AG09319 (cell line): Measurements from ENCODE around the gene MAPK8IP2.
"Not testable (repeated sequence)": the region's sequence is repeated elsewhere in the genome, so short reads cannot be mapped to it uniquely, and the experiment has no call there.

Source experiments
- DNase-seq: peaks from one replicate; pipeline ENCODE4 v3.0.0-alpha.2; 2010; ENCODE audit warnings: low read depth; ENCODE audit errors: extremely low read depth
- TF ChIP-seq, protein P1 (sequence below): IDR thresholded peaks from 2 replicates; pipeline ENCODE4 v1.5.1; 2011; ENCODE audit warnings: low read depth, mild to moderate bottlenecking, inconsistent platforms, low read length, moderate library complexity

The MAPK8IP2 gene

DNA sequence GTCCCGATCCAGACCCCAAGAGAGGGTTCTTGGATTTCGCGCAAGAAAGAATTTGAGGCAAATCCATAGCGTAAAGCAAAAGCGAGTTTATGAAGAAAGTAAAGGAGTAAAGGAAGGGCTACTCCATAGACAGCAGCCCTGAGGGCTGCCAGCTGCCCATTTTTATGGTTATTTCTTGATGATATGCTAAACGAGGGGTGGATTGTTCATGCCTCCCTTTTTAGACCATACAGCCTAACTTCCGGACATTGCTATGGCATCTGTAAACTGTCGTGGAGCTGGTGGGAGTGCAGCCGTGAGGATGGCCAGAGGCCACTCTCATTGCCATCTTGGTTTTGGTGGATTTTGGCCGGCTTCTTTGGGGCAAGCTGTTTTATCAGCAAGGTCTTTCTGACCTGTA lies 52.7 kb downstream of the MAPK8IP2 start:
- TF ChIP-seq, protein P1, sequence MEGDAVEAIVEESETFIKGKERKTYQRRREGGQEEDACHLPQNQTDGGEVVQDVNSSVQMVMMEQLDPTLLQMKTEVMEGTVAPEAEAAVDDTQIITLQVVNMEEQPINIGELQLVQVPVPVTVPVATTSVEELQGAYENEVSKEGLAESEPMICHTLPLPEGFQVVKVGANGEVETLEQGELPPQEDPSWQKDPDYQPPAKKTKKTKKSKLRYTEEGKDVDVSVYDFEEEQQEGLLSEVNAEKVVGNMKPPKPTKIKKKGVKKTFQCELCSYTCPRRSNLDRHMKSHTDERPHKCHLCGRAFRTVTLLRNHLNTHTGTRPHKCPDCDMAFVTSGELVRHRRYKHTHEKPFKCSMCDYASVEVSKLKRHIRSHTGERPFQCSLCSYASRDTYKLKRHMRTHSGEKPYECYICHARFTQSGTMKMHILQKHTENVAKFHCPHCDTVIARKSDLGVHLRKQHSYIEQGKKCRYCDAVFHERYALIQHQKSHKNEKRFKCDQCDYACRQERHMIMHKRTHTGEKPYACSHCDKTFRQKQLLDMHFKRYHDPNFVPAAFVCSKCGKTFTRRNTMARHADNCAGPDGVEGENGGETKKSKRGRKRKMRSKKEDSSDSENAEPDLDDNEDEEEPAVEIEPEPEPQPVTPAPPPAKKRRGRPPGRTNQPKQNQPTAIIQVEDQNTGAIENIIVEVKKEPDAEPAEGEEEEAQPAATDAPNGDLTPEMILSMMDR, result no peak
- no peak for DNase-seq

DNA sequence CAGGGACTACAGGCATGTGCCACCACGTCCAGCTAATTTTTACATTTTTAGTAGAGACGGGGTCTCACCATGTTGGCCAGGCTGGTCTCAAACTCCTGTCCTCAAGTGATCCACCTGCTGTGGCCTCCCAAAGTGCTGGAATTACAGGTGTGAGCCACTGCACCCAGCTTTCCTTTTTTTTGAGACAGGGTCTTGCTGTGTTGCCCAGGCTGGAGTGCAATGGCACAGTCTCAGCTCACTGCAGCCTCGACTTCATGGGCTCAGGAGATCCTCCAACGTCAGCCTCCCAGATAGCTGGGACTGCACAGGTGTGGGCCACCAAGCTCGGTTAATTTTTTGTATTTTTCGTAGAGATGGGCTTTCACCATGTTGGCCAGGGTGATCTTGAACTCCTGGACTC lies 54.1 kb downstream of the MAPK8IP2 start:
- not testable (repeated sequence) for DNase-seq

DNA sequence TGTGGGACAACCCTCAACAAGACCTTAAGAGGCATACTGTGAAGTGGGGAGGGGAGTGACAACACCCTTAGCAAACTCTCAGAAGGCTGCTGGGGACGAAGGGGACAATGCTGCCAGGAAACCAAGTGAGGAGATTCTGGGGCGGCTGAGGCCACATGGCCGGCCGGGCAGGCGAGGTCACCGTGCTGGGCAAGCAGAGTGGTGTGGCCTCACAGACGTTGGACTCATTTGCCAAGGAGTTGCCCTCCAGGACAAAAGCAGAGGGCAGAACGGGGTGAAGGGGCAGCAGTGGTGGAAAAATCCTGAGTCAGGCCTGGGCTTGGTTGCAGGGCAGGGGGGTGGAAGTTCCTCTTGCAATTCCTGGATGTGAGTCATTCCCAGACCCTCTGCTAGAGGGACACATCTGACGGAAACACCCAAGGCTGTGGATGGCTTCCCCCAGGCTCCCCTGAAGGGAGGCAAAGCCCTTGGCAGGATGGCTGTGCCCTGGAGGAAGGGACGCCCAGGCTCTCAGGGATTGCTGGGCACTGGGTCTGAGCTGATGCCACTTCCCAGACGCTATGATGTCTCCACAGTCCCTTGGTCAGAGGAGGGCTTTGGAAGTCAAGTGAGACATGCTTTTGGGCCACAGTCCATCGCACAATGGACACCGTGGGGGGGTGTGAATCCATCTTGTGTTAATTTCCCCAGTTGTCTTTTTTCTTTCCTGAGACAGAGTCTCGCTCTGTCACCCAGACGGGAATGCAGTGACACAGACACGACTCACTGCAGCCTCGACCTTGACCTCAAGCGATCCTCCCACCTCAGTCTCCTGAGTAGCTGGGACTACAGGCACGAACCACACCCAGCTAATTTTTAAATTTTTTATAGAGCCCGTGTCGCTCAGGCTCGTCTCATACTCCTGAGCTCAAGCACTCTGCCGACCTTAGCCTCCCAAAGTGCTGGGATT lies 55.8 kb downstream of the MAPK8IP2 start:
- TF ChIP-seq, protein P1, result no peak
- no peak for DNase-seq

DNA sequence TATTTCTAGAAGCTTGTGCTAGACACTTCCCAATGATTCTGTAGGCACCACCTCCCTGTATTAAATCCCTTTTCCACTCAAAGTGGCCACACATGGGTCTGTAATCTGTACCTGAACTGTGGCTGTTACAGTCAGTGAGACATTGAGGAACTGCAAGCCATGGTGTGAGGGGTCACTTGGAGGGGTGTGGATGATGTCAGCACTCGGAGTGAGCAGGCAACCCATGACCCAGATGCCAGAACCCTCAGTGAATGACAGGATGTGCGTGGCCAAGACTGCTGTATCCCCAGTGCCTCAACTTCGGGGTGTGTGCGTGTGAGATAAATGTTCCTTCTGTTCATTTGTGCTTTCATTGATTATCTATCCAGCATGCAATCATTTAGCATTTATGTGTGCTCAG lies 57.3 kb downstream of the MAPK8IP2 start:
- TF ChIP-seq, protein P1, result no peak
- DNase-seq, result no peak

DNA sequence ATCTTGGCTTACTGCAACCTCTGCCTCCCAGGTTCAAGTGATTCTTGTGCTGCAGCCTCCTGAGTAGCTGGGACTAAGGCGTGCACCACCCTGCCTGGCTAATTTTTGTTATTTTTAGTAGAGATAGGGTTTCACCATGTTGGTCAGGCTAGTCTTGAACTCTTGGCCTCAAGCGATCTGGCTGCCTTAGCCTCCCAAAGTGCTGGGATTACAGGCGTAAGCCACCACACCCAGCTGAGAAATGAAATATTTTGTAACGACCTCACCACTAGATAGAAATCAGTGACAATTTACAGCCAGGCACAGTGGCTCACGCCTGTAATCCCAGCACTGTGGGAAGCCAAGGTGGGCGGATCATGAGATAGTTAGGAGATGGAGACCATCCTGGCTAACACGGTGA lies 59.1 kb downstream of the MAPK8IP2 start:
- not testable (repeated sequence) for DNase-seq

DNA sequence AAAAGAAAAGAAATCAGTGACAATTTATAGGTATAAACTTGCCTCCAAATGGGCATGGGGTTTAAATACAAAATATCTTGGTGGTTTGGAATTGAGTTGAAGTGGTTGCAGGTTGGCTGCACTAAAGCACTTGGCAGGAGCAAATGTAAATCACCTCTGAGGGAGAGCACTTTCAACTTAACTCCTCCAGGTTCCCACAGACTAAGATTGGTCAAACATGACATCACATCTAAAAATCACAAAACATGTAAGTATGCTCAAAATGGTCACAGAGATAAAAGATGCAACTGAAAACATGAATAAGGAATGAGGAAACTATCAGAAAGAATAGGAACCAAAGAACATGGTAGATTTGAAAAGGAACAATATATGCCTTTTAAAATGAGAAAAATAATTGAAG lies 59.7 kb downstream of the MAPK8IP2 start:
- no peak for DNase-seq
- TF ChIP-seq, protein P1, result no peak
